Endothelial cell of umbilical vein (primary cell): ENCODE data around the gene STXBP5L. TPM values are rescaled to one million over a fixed set of nuclear protein-coding genes. Genes with fewer than 3 reads are reported as not detected.

Experiments used
- BruUV-seq: library from RNA; stranded (reverse); fragments of 400-500 nt; replicated peaks from 2 replicates; lab custom pipeline; 2021; lab: Mats Ljungman, UMichigan
- CTCF ChIA-PET: fragments of 300-600, 350-600 bp; sonication (Branson Sonifier 250); formaldehyde crosslinking; loops from one replicate; lab custom pipeline; 2021; ENCODE audit warnings: antibody characterized with exemption, inconsistent platforms; lab: Charles Lee
- POLR2A ChIA-PET: fragments of 300-600, 350-600 bp; sonication (Branson Sonifier 250); formaldehyde crosslinking; loops from one replicate; lab custom pipeline; 2021; ENCODE audit warnings: antibody characterized with exemption, inconsistent platforms; lab: Charles Lee
- DNase-seq: peaks from one replicate; pipeline ENCODE4 v3.0.0-alpha.2; 2011; ENCODE audit warnings: low read depth, low spot score
- FAIRE-seq: peaks from 2 replicates; lab custom pipeline; 2011; peaks lifted over from hg19 to GRCh38; lab: Jason Lieb, UNC
- H2AFZ ChIP-seq: 2 replicates; pipeline ENCODE4 v1.6.0; 2012; ENCODE audit warnings: low read depth, low read length, control low read depth, inconsistent platforms
- H3K27ac ChIP-seq: 2 replicates; pipeline ENCODE4 v1.5.1; 2011; ENCODE audit warnings: low read depth, mild to moderate bottlenecking, control low read depth, low read length, moderate library complexity; ENCODE audit not compliant: insufficient read depth
- H3K27me3 ChIP-seq, 2 experiments: 2 replicates each; pipeline versions ENCODE4 v1.6.0 to v1.6.1; 2011; ENCODE audit warnings: low read length in 2 of 2, mixed read lengths in 1 of 2; ENCODE audit not compliant: control insufficient read depth in 2 of 2, insufficient read depth in 2 of 2
- H3K36me3 ChIP-seq, 2 experiments: 2 replicates in 1 of 2; 3 replicates in 1 of 2; pipeline ENCODE4 v1.5.1; 2011; ENCODE audit warnings: low read length in 2 of 2, mild to moderate bottlenecking in 1 of 2, moderate library complexity in 1 of 2; ENCODE audit not compliant: control insufficient read depth in 2 of 2, insufficient read depth in 2 of 2; ENCODE audit errors: extremely low read depth in 1 of 2
- H3K4me1 ChIP-seq: 3 replicates; pipeline ENCODE4 v1.5.1; 2011; ENCODE audit warnings: mild to moderate bottlenecking, low read length; ENCODE audit not compliant: control insufficient read depth, insufficient read depth; ENCODE audit errors: extremely low read depth
- H3K4me2 ChIP-seq: 2 replicates; pipeline ENCODE4 v1.6.1; 2011; ENCODE audit warnings: low read length, control low read depth, mixed read lengths; ENCODE audit not compliant: insufficient read depth
- H3K4me3 ChIP-seq, 3 experiments: fragments of 200-600 bp in 1 of 3; sonication (generic), shearing (Covaris generic) in 1 of 3; replicated peaks in 1 of 3; 2 replicates each; pipeline ENCODE4 v1.5.1; 2011 to 2016; ENCODE audit warnings: control low read depth in 3 of 3, low read length in 3 of 3, mild to moderate bottlenecking in 2 of 3, inconsistent platforms in 1 of 3, low read depth in 1 of 3, moderate library complexity in 1 of 3; ENCODE audit not compliant: insufficient read depth in 1 of 3
- H3K79me2 ChIP-seq: 2 replicates; pipeline ENCODE4 v1.6.0; 2012; ENCODE audit warnings: low read length, inconsistent platforms; ENCODE audit not compliant: control insufficient read depth, insufficient read depth
- H3K9ac ChIP-seq: replicated peaks from 2 replicates; pipeline ENCODE3; 2011; ENCODE audit warnings: low read length, control low read depth; ENCODE audit not compliant: insufficient read depth; ENCODE audit errors: extremely low read depth
- H3K9me1 ChIP-seq: replicated peaks from 3 replicates; pipeline ENCODE4 v1.6.0; 2011; ENCODE audit warnings: mild to moderate bottlenecking, low read length; ENCODE audit not compliant: control insufficient read depth, insufficient read depth; ENCODE audit errors: extremely low read depth
- H3K9me3 ChIP-seq: replicated peaks from 2 replicates; pipeline ENCODE4 v1.5.1; 2012; ENCODE audit warnings: low read length, inconsistent platforms; ENCODE audit not compliant: control insufficient read depth, insufficient read depth
- H4K20me1 ChIP-seq: replicated peaks from 2 replicates; pipeline ENCODE3; 2011; ENCODE audit warnings: mild to moderate bottlenecking, low read length; ENCODE audit not compliant: control insufficient read depth, insufficient read depth; ENCODE audit errors: extremely low read depth
- CTCF ChIP-seq, 2 donors: IDR thresholded peaks; 1 replicate in 1 of 2; 2 replicates in 1 of 2; pipeline ENCODE4 v1.5.1; 2011; ENCODE audit warnings: low read length in 2 of 2, mild to moderate bottlenecking in 2 of 2, moderate library complexity in 2 of 2, control low read depth in 1 of 2, inconsistent platforms in 1 of 2, low read depth in 1 of 2; ENCODE audit not compliant: insufficient read depth in 1 of 2; ENCODE audit errors: extremely low read depth in 1 of 2
- EZH2 ChIP-seq: IDR thresholded peaks from 2 replicates; pipeline ENCODE4 v1.6.1; 2012; ENCODE audit warnings: borderline replicate concordance, low read depth, mild to moderate bottlenecking, moderate library complexity, low read length, inconsistent platforms; ENCODE audit not compliant: severe bottlenecking
- FOS ChIP-seq: IDR thresholded peaks from 2 replicates; pipeline ENCODE4 v1.6.1; 2011; ENCODE audit warnings: mild to moderate bottlenecking, low read length, moderate library complexity, borderline replicate concordance; ENCODE audit not compliant: insufficient read depth
- GATA2 ChIP-seq: IDR thresholded peaks from 2 replicates; pipeline ENCODE4 v1.7.0; 2011; ENCODE audit warnings: low read depth, mild to moderate bottlenecking, moderate library complexity, mixed read lengths, low read length; ENCODE audit not compliant: insufficient read length, insufficient read depth
- JUN ChIP-seq: IDR thresholded peaks from 2 replicates; pipeline ENCODE4 v1.6.1; 2011; ENCODE audit warnings: borderline replicate concordance, low read depth; ENCODE audit not compliant: insufficient read length, insufficient read depth
- MAX ChIP-seq: IDR thresholded peaks from 2 replicates; pipeline ENCODE4 v1.6.1; 2011; ENCODE audit not compliant: insufficient read depth, insufficient read length
- MYC ChIP-seq: IDR thresholded peaks from one replicate; pipeline ENCODE4 v1.6.1; 2011; ENCODE audit warnings: mild to moderate bottlenecking, low read depth, low read length
- POLR2A ChIP-seq: IDR thresholded peaks from 2 replicates; pipeline ENCODE4 v1.6.1; 2012; ENCODE audit warnings: low read depth, mild to moderate bottlenecking, control low read depth, low read length
- POLR2AphosphoS5 ChIP-seq: IDR thresholded peaks from 2 replicates; pipeline ENCODE4 v1.6.1; 2012; ENCODE audit warnings: low read depth, mild to moderate bottlenecking, control low read depth, low read length, moderate library complexity; ENCODE audit not compliant: insufficient read depth
- dilution Hi-C: fragments of 300-500 bp; cut with MboI; formaldehyde crosslinking; loops from one replicate; pipeline ENCODE4 v1.15.0; 2019; ENCODE audit warnings: low sequenced_read_pairs; ENCODE audit not compliant: extremely low pct_ligation_motif_present
- intact Hi-C: fragments of 100-400 bp; cut with micrococcal nuclease; formaldehyde crosslinking; loops from one replicate; pipeline ENCODE4 v1.10.0; 2022
- polyA plus RNA-seq, 4 experiments: library from polyadenylated mRNA; depleted of rRNA in 3 of 4; stranded (reverse) in 3 of 4; unstranded in 1 of 4; fragments of >200 nt; gene quantifications; 2 replicates each; pipeline versions ENCODE4 v1.2.1 to v1.2.3, GENCODE V29; 2011 to 2012; ENCODE audit warnings: missing spikeins in 1 of 4
- total RNA-seq: library from RNA; stranded (reverse); gene quantifications from 2 replicates; pipeline ENCODE4 v1.2.3, GENCODE V29; 2021

STXBP5L gene
- total and polyA plus RNA-seq, 2 donors (not counting 3 experiments of a cell fraction or from before 2014, with no cell fraction given) = not detected

GRCh38 chr3:121126033-121126706, 218.2 kb downstream of the STXBP5L start:
- BruUV-seq = no TSS peak

More at GRCh38 chr3:121126033-121126706, 218.2 kb downstream of the STXBP5L start:
- Histone ChIP-seq H3K4me2 (no peak overlapping the region), H3K9me3 (no peaks in the 10 kb centered on the region), H3K4me1 (no peaks in the 10 kb centered on the region), H3K79me2 (no peaks in the 10 kb centered on the region), H3K4me3 (no peak overlapping the region), H3K9me1 (no peaks in the 10 kb centered on the region), H3K36me3 (no peaks in the 10 kb centered on the region), H3K9ac (no peak overlapping the region), H3K27ac (no peak overlapping the region), H4K20me1 (no peaks in the 10 kb centered on the region), H2AFZ (no peak overlapping the region), H3K27me3 (no peaks in the 10 kb centered on the region)
- no peak for TF ChIP-seq EZH2
- no peak for TF ChIP-seq MAX
- no peak for TF ChIP-seq POLR2A
- TF ChIP-seq JUN = no peak
- no peak for TF ChIP-seq FOS
- no peak for TF ChIP-seq GATA2
- no peak for TF ChIP-seq CTCF (IDR thresholded peaks at IDR 0.05; ENCODE audit: extremely low read depth in 1 of 2, insufficient read depth in 1 of 2, low read depth in 1 of 2, low read length in 2 of 2)
- TF ChIP-seq MYC = no peak
- no peak for TF ChIP-seq POLR2AphosphoS5
- ChIA-PET POLR2A (no interaction called here), CTCF (no interaction called here)
- no peak for FAIRE-seq
- dilution Hi-C loops = no loop called here
- intact Hi-C loops = no loop called here
- no peak for DNase-seq
